Dedifferentiated amniotic fluid mesenchymal stem cell (primary cell): ENCODE data around the gene HNRNPF.
A peak's percentile ranks its signal among the peaks of the same experiment; 100 is the strongest.

ENCODE experiments used
- DNase-seq: peaks from one replicate; pipeline ENCODE4 v3.0.0-alpha.2; 2016; ENCODE audit errors: extremely low spot score

HNRNPF gene

GRCh38 chr10:43421519-43421918 is 12.5 kb upstream of the HNRNPF start:
- no peak for DNase-seq

DNA sequence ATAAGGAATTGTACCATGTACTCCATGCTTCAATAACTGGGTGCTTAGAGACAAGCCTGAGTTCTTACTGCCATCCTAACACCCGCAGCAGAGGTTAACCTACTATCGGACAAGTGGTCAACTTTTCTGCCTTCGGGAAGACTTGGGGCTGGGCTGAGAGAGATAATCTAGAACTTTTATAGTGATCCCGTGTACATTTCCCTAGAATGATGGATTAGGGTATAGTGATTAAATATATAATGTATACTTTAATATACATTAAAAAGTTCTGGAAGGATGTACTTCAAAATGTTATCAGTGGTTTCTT is 12.2 kb upstream of the HNRNPF start:
- no peak for DNase-seq

DNA sequence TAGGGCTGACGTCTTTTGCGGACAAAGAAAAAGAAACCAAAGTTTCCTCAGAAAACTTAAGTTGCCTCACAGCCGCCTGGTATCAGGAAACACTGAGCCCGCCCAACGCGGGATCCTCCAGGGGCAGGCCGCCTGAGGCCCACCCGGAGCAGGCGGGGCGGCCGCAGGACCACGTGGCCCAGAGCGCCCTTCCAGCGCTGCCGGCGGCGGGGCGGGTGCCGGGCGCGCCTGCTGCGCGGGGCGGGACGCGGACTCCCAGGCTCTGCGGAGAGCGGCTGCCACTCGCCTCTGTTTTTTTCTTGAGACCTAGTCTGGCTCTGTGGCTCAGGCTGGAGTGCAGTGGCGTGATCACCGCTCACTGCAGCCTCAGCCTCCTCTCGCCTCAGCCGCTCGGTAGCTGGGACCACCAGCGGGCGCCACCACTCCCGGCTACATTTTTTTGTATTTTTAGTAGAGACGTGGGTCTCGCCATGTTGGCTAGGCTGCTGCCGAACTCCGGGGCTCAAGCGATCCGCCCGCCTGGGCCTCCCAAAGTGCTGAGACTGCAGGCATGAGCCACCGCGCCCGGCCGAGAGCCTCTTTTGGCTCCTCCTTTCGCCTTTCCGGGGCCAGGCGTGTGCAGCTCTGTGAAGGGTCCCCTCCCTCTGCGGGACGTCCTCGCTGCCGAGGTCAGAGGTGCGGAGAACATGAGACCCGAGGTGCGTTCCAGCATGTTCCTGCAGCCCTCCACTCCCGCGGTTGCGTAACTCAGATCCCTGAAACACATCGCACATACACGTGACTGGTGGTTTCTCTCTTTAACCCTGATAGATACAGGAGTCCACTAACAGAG is 11.6 kb upstream of the HNRNPF start:
- DNase-seq, result peak; percentile 60

- DNase-seq, result no peak
Observed at GRCh38 chr10:43419997-43420368, 11.0 kb upstream of the HNRNPF start.

GRCh38 chr10:43417950-43418768 is 9.2 kb upstream of the HNRNPF start:
- DNase-seq, result no peak

- no peak for DNase-seq
Observed at GRCh38 chr10:43415544-43415943, 6.6 kb upstream of the HNRNPF start.

DNA sequence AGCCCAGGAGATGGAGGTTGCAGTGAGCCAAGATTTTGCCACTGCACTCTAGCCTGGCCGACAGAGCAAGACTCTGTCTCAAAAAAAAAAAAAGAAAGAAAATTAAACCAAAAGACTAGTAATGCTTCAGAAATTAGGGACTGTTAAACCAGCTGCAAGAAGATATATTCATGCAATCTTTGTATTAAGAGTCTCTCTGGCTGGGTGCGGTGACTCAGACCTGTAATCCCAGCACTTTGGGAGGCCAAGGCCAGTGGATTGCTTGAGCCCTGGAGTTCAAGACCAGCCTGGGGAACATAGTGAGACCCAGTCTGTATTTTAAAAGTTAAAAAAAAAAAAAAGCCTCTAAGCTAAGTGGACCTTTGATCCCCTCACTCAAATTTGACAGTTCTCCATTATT is 2.5 kb upstream of the HNRNPF start:
- no peak for DNase-seq

DNA sequence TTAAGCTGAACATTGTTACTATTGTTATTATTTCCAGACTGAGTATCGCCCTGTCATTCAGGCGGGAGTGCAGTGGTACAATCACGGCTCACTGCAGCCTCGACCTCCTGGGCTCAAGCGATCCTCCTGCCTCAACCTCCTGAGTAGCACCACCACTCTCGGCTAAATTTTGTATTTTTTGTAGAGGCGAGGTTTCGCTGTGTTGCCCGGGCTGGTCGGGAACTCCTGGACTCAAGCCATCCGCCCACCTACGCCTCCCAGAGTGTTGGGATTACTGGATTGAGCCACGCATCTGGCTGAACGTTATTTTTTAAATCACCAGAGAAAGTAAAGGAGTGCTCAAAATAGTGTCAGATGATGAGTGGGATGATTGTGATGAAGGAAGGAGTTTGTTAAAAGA is 1.4 kb upstream of the HNRNPF start:
- DNase-seq, result no peak

GRCh38 chr10:43409385-43410109 is 561 bp upstream of the HNRNPF start:
- no peak for DNase-seq

- no peak for DNase-seq
Observed at GRCh38 chr10:43408331-43408709, 666 bp downstream of the HNRNPF start.

- DNase-seq, result peak; percentile 83
Observed at GRCh38 chr10:43407576-43408330, 1.2 kb downstream of the HNRNPF start.

- no peak for DNase-seq
Observed at GRCh38 chr10:43407148-43407575, 1.8 kb downstream of the HNRNPF start.

DNA sequence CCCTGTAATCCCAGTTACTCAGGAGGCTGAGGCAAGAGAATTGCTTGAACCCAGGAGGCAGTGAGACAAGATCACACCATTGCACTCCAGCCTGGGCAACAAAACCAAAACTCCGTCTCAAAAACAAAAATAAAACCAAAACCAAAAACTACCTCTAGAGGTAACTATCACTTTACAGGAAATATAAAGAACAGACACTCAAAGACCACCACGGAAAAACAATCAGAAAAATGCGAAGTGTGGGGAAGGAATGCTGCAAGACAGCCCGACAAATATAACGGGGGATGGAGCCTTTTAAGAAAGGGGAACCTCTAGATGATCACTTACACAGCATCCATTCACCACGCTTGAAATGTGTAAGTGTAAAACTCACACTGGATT is 4.3 kb downstream of the HNRNPF start:
- no peak for DNase-seq

GRCh38 chr10:43403911-43404703 is 4.9 kb downstream of the HNRNPF start:
- no peak for DNase-seq

- no peak for DNase-seq
Observed at GRCh38 chr10:43402880-43403452, 6.0 kb downstream of the HNRNPF start.

GRCh38 chr10:43402176-43402575 is 6.8 kb downstream of the HNRNPF start:
- no peak for DNase-seq

- DNase-seq, result no peak
Observed at GRCh38 chr10:43401627-43402026, 7.4 kb downstream of the HNRNPF start.

DNA sequence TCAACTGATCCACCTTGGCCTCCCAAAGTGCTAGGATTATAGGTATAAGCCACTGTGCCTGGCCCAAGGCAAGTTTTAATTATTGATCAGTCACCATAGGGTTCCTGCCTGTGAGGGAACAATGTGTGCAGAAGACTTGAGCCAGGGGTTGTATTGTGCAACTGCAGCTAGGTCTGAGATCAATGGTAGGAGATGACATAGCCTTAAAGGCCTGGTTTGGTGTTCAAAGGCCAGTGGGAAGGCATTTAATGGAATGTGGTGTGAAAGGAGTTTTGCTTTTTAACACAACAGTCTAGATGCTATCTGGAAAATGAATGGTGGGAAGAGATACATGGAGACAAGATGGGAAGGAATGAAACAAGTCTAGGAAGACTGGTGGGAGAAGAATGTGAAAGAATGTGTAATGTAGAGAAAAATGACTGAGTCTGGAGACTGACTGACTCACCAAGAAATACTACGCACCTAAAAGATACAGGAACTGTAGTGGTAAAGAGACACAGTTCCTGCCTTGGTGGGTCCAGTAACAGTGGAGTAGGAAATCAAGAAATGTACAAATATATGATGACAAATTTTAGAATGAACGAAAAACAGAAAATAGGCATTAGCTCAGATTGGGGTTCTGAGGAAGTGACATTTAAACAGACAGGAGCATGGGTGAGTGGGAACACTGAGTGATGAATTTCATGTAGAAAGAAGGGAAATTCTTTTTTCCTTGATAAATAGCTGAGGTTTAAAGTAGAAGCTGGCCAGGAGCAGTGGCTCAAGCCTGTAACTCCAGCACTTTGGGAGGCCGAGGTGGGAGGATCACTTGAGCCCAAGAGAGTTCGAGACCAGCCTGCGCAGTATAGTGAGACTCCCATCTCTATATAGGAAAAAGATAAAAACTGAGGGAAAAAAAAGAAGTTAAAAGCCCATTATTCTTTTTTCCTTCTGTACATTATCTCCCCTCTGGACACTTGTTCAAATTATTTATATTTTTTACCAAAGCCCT is 9.4 kb downstream of the HNRNPF start:
- no peak for DNase-seq

DNA sequence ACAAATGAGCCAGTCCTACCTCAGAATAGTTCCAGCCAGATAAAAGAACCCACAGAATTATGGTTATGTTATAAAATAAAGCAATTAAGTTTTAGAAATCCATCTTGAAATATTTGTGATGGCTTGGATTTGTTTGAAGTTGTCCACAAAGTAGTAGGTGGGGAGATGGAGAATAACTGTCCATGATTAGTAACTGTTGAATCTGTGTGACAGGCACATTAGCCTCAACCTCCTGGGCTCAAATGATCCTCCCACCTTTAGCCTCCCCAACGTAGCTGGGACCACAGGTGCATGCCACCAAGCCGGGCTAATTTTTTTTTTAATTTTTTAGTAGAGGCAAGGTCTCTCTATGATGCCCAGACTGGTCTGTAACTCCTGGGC is 10.1 kb downstream of the HNRNPF start:
- no peak for DNase-seq
